ENCODE data around the gene FOXE3. TPM values are rescaled to one million over a fixed set of nuclear protein-coding genes. Genes with fewer than 3 reads are reported as not detected.

FOXE3 gene
- total and polyA plus RNA-seq, 2 of the 4 experiments (the other 2 are of a cell fraction) = 0.12 TPM; not detected in 1

GRCh38 chr1:47395433-47395832 lies 20.7 kb upstream of the FOXE3 start:
- Histone ChIP-seq H3K4me3 (ENCODE audit: insufficient read depth, low read depth, low read length) (no peak overlapping the region), H3K14ac (replicated peaks; ENCODE audit: low read depth, low read length) (no peak overlapping the region), H3K4me2 (ENCODE audit: low read depth, low read length) (no peak overlapping the region), H4K8ac (ENCODE audit: low read depth in 2 of 2, low read length in 2 of 2) (no peak overlapping the region), H3K18ac (ENCODE audit: low read depth, low read length) (no peak overlapping the region), H3K4ac (ENCODE audit: low read depth, low read length) (no peak overlapping the region), H3K4me1 (ENCODE audit: control insufficient read depth, insufficient read depth, low read length) (no peaks in the 10 kb centered on the region), H2AK9ac (replicated peaks; ENCODE audit: low read depth, low read length, poor library complexity) (no peak overlapping the region), H3K56ac (ENCODE audit: extremely low read depth, insufficient read depth, low read length) (no peak overlapping the region), H3K27ac (ENCODE audit: insufficient read depth, low read length) (no peak overlapping the region), H2BK20ac (ENCODE audit: low read depth, low read length) (no peak overlapping the region), H3K9me3 (ENCODE audit: control insufficient read depth, insufficient read depth, low read length) (no peaks in the 10 kb centered on the region), H4K91ac (ENCODE audit: insufficient read depth, low read depth, low read length) (no peak overlapping the region), H2BK15ac (ENCODE audit: low read depth, low read length) (no peak overlapping the region), H3K9ac (ENCODE audit: low read depth, low read length) (no peak overlapping the region), H3K27me3 (ENCODE audit: control insufficient read depth, insufficient read depth, low read length) (peaks cover 9% of the 10 kb centered on the region), H3K9me1 (ENCODE audit: insufficient read depth, low read length) (no peaks in the 10 kb centered on the region), H3K36me3 (ENCODE audit: control insufficient read depth, insufficient read depth, low read length) (no peaks in the 10 kb centered on the region), H3K79me1 (ENCODE audit: low read depth in 1 of 2, low read length in 2 of 2) (no peaks in the 10 kb centered on the region), H2BK5ac (ENCODE audit: low read depth, low read length, poor library complexity, severe bottlenecking) (no peak overlapping the region), H2AK5ac (ENCODE audit: low read depth, low read length) (no peak overlapping the region), H3K23ac (ENCODE audit: low read depth, low read length) (no peak overlapping the region), H2AFZ (replicated peaks; ENCODE audit: low read length, poor library complexity) (no peak overlapping the region), H4K20me1 (ENCODE audit: insufficient read depth, low read length) (no peaks in the 10 kb centered on the region), H4K5ac (ENCODE audit: low read depth, low read length) (no peak overlapping the region), H2BK120ac (ENCODE audit: low read depth, low read length) (no peak overlapping the region)
- WGBS, 2 experiments (ENCODE audit: extremely low coverage in 2 of 2, insufficient read length in 1 of 2) = no CpG with 5 or more reads among the region's 3 CpGs
- ATAC-seq (ENCODE audit: low read depth) = no peak
- ChIA-PET POLR2A (ENCODE audit: unreplicated experiment) (no interaction called here), CTCF (interaction anchor here (0.6 kb wide), 1 partner anchor 36 kb away, joined by 3 read pairs; no protein-coding TSS in a partner anchor)
- no peak for DNase-seq
- intact Hi-C loops (cut with micrococcal nuclease) = no loop called here
- in situ Hi-C loops (cut with MboI; ENCODE audit: low sequenced_read_pairs) = no loop called here
- dilution Hi-C loops (cut with HindIII; ENCODE audit: low sequenced_read_pairs, unreplicated experiment) = no loop called here
- BruUV-seq (replicated peaks) = no TSS peak
- TF ChIP-seq MAZ (IDR thresholded peaks at IDR 0.05; ENCODE audit: borderline replicate concordance, low read depth, low read length) = no peak
- no peak for TF ChIP-seq NFE2L2 (IDR thresholded peaks at IDR 0.05; ENCODE audit: low read depth, low read length)
- no peak for TF ChIP-seq CHD1 (IDR thresholded peaks at IDR 0.05; ENCODE audit: low read depth, low read length)
- TF ChIP-seq CEBPB (IDR thresholded peaks at IDR 0.05; ENCODE audit: low read depth, low read length) = no peak
- no peak for TF ChIP-seq FOS (IDR thresholded peaks at IDR 0.05; ENCODE audit: low read depth, low read length)
- TF ChIP-seq ELK1 (IDR thresholded peaks at IDR 0.05; ENCODE audit: borderline replicate concordance, low read depth, low read length) = no peak
- TF ChIP-seq BHLHE40 (IDR thresholded peaks at IDR 0.05; ENCODE audit: low read depth, low read length) = no peak
